Parathyroid adenoma (tissue), 2 donors: ENCODE data around the gene SPEN.

Experiments used
- H2AFZ ChIP-seq: fragments of 300-600 bp; sonication (generic); one replicate; pipeline ENCODE4 v1.7.0; 2017; ENCODE audit warnings: antibody characterized with exemption, mild to moderate bottlenecking
- H3K27ac ChIP-seq: fragments of 300-600 bp; sonication (generic); one replicate; pipeline ENCODE4 v1.7.0; 2017
- H3K27me3 ChIP-seq: fragments of 300-600 bp; sonication (generic); one replicate; pipeline ENCODE4 v1.7.0; 2017; ENCODE audit warnings: low read length; ENCODE audit not compliant: control insufficient read depth, insufficient read depth
- H3K36me3 ChIP-seq: fragments of 300-600 bp; sonication (generic); one replicate; pipeline ENCODE4 v1.7.0; 2017; ENCODE audit warnings: low read length; ENCODE audit not compliant: control insufficient read depth, insufficient read depth
- H3K4me1 ChIP-seq: fragments of 300-600 bp; sonication (generic); one replicate; pipeline ENCODE4 v1.7.0; 2017; ENCODE audit warnings: control low read depth
- H3K4me2 ChIP-seq: fragments of 300-600 bp; sonication (generic); one replicate; pipeline ENCODE4 v1.7.0; 2017; ENCODE audit warnings: low read length
- H3K4me3 ChIP-seq: fragments of 300-600 bp; sonication (generic); one replicate; pipeline ENCODE4 v1.7.0; 2017; ENCODE audit warnings: low read depth, low read length
- H3K79me2 ChIP-seq: fragments of 300-600 bp; sonication (generic); one replicate; pipeline ENCODE4 v1.7.0; 2017; ENCODE audit warnings: control low read depth
- H3K9ac ChIP-seq: fragments of 300-600 bp; sonication (generic); one replicate; pipeline ENCODE4 v1.7.0; 2017; ENCODE audit warnings: mild to moderate bottlenecking
- H3K9me3 ChIP-seq: fragments of 300-600 bp; sonication (generic); one replicate; pipeline ENCODE4 v1.7.0; 2017; ENCODE audit warnings: low read length; ENCODE audit not compliant: control insufficient read depth
- CTCF ChIP-seq: fragments of 300-600 bp; sonication (generic); IDR thresholded peaks from one replicate; pipeline ENCODE4 v1.7.0; 2017; ENCODE audit warnings: antibody characterized with exemption, mild to moderate bottlenecking
- donor health status: primary hyperparathyroidism.

SPEN gene

GRCh38 chr1:15847100-15847892, at the start of gene SPEN:
SPEN (plus strand) TSS chr1:15847707; CDS start chr1:15848068, 361 bp downstream.
- Histone ChIP-seq H3K27ac (peak within 1 kb of the TSS; percentile 98), H3K9me3 (no peaks in the 10 kb centered on the region), H3K4me2 (peak within 1 kb of the TSS; percentile 97), H3K4me3 (peak within 1 kb of the TSS; percentile 84), H3K36me3 (no peaks in the 10 kb centered on the region), H3K9ac (peak within 1 kb of the TSS; percentile 50), H3K4me1 (peaks cover 8% of the 10 kb centered on the region), H3K79me2 (no peaks in the 10 kb centered on the region), H2AFZ (peak within 1 kb of the TSS; percentile 77), H3K27me3 (no peaks in the 10 kb centered on the region)
- no peak for TF ChIP-seq CTCF

GRCh38 chr1:15799004-15799867, 48.3 kb upstream of the SPEN start:
- H3K4me3 ChIP-seq, result no peak overlapping the region
- peak overlapping the region; percentile 83 for H3K27ac ChIP-seq

GRCh38 chr1:15799928-15800835, 47.3 kb upstream of the SPEN start:
- peak overlapping the region; percentile 83 for H3K27ac ChIP-seq
- H3K4me3 ChIP-seq, result peak overlapping the region; percentile 48
- H3K27me3 ChIP-seq, result no peaks in the 10 kb centered on the region
- no peaks in the 10 kb centered on the region for H3K9me3 ChIP-seq
- H3K4me1 ChIP-seq, result peaks cover 9% of the 10 kb centered on the region
- H3K79me2 ChIP-seq, result no peaks in the 10 kb centered on the region
- H3K9ac ChIP-seq, result no peak overlapping the region
- TF ChIP-seq CTCF, result no peak
- H3K36me3 ChIP-seq, result no peaks in the 10 kb centered on the region
- H3K4me2 ChIP-seq, result peak overlapping the region; percentile 66
- peak overlapping the region; percentile 69 for H2AFZ ChIP-seq

More at GRCh38 chr1:15799004-15799867, 48.3 kb upstream of the SPEN start:
- no peaks in the 10 kb centered on the region for H3K9me3 ChIP-seq
- H3K9ac ChIP-seq, result no peak overlapping the region
- H3K36me3 ChIP-seq, result no peaks in the 10 kb centered on the region
- no peaks in the 10 kb centered on the region for H3K27me3 ChIP-seq
- H2AFZ ChIP-seq, result peak overlapping the region; percentile 50
- H3K79me2 ChIP-seq, result no peaks in the 10 kb centered on the region
- no peak for TF ChIP-seq CTCF
- H3K4me1 ChIP-seq, result peaks cover 9% of the 10 kb centered on the region
- peak overlapping the region; percentile 37 for H3K4me2 ChIP-seq

GRCh38 chr1:15802234-15802965, 45.1 kb upstream of the SPEN start:
- H3K4me3 ChIP-seq, result no peak overlapping the region
- H3K4me2 ChIP-seq, result no peak overlapping the region
- H3K36me3 ChIP-seq, result no peaks in the 10 kb centered on the region
- H3K79me2 ChIP-seq, result no peaks in the 10 kb centered on the region
- no peak for TF ChIP-seq CTCF
- H3K9ac ChIP-seq, result no peak overlapping the region
- H2AFZ ChIP-seq, result no peak overlapping the region
- no peaks in the 10 kb centered on the region for H3K27me3 ChIP-seq
- H3K4me1 ChIP-seq, result peaks cover 9% of the 10 kb centered on the region
- H3K9me3 ChIP-seq, result no peaks in the 10 kb centered on the region
- no peak overlapping the region for H3K27ac ChIP-seq
